CD14-positive monocyte (primary cell): ENCODE results near the gene GPC1. TPM values are rescaled to one million over a fixed set of nuclear protein-coding genes. Genes with fewer than 3 reads are reported as not detected.

Experiments
- DNase-seq, 3 donors: peaks; one replicate each; pipeline ENCODE4 v3.0.0-alpha.2; 2011 to 2022
- H2AFZ ChIP-seq: 2 replicates; pipeline ENCODE4 v1.6.0; 2012; ENCODE audit warnings: mild to moderate bottlenecking, low read depth, low read length, inconsistent platforms; ENCODE audit not compliant: insufficient read depth, poor library complexity, severe bottlenecking
- H3K27ac ChIP-seq, 2 donors: 1 replicate in 1 of 2; 2 replicates in 1 of 2; pipeline ENCODE4 v1.5.1; 2012 to 2013; ENCODE audit warnings: low read length in 2 of 2, control low read depth in 1 of 2, inconsistent platforms in 1 of 2, low read depth in 1 of 2, mild to moderate bottlenecking in 1 of 2
- H3K27me3 ChIP-seq, 2 donors: one replicate each; pipeline versions ENCODE4 v1.6.0 to v1.6.1; 2011 to 2013; ENCODE audit warnings: low read length in 2 of 2; ENCODE audit not compliant: control insufficient read depth in 2 of 2, insufficient read depth in 2 of 2
- H3K36me3 ChIP-seq, 2 donors: replicated peaks in 1 of 2; 1 replicate in 1 of 2; 2 replicates in 1 of 2; pipeline versions ENCODE4 v1.5.1 to v1.6.1; 2012 to 2013; ENCODE audit warnings: low read length in 2 of 2, control low read depth in 1 of 2, inconsistent platforms in 1 of 2, mild to moderate bottlenecking in 1 of 2; ENCODE audit not compliant: insufficient read depth in 2 of 2, control insufficient read depth in 1 of 2
- H3K4me1 ChIP-seq, 2 donors: 1 replicate in 1 of 2; 2 replicates in 1 of 2; pipeline versions ENCODE4 v1.5.1 to v1.6.1; 2012 to 2013; ENCODE audit warnings: low read length in 2 of 2, control low read depth in 1 of 2, inconsistent platforms in 1 of 2, mild to moderate bottlenecking in 1 of 2, moderate library complexity in 1 of 2; ENCODE audit not compliant: insufficient read depth in 2 of 2, control insufficient read depth in 1 of 2
- H3K4me2 ChIP-seq: replicated peaks from 2 replicates; pipeline ENCODE3; 2012; ENCODE audit warnings: low read length, moderate library complexity, mild to moderate bottlenecking; ENCODE audit not compliant: poor library complexity, severe bottlenecking; ENCODE audit errors: extremely low read depth
- H3K4me3 ChIP-seq, 3 experiments: fragments of 200-600 bp in 1 of 3; sonication (generic) in 1 of 3; replicated peaks in 1 of 3; 1 replicate in 2 of 3; 2 replicates in 1 of 3; pipeline ENCODE4 v1.5.1; 2011 to 2013; ENCODE audit warnings: low read length in 3 of 3, mild to moderate bottlenecking in 3 of 3, control low read depth in 2 of 3, low read depth in 2 of 3, inconsistent platforms in 1 of 3, moderate library complexity in 1 of 3
- H3K79me2 ChIP-seq: 2 replicates; pipeline ENCODE4 v1.6.0; 2012; ENCODE audit warnings: mild to moderate bottlenecking, control low read depth, inconsistent platforms, low read length, moderate library complexity; ENCODE audit not compliant: insufficient read depth
- H3K9ac ChIP-seq: 2 replicates; pipeline ENCODE4 v1.6.0; 2017; ENCODE audit warnings: low read length, mild to moderate bottlenecking; ENCODE audit not compliant: insufficient read depth, poor library complexity, severe bottlenecking
- H3K9me3 ChIP-seq, 2 donors: replicated peaks in 1 of 2; 1 replicate in 1 of 2; 2 replicates in 1 of 2; pipeline versions ENCODE4 v1.5.1 to v1.6.1; 2012 to 2013; ENCODE audit warnings: low read length in 2 of 2, control low read depth in 1 of 2; ENCODE audit not compliant: control insufficient read depth in 1 of 2, insufficient read depth in 1 of 2
- H4K20me1 ChIP-seq: 2 replicates; pipeline ENCODE4 v1.6.0; 2012; ENCODE audit warnings: mild to moderate bottlenecking, low read length, control low read depth, moderate library complexity; ENCODE audit not compliant: insufficient read depth
- H3K27ac Mint-ChIP-seq, 7 donors: one replicate each; pipeline ENCODE4 v1.8.0; 2020; ENCODE audit warnings: mild to moderate bottlenecking in 7 of 7, mixed read lengths in 7 of 7, moderate library complexity in 6 of 7, inconsistent platforms in 2 of 7
- H3K27me3 Mint-ChIP-seq, 3 donors: one replicate each; pipeline ENCODE4 v1.8.0; 2021 to 2022; ENCODE audit warnings: low read depth in 3 of 3, mild to moderate bottlenecking in 3 of 3, mixed read lengths in 3 of 3, moderate library complexity in 3 of 3, inconsistent platforms in 1 of 3
- H3K36me3 Mint-ChIP-seq, 2 donors: one replicate each; pipeline ENCODE4 v1.8.0; 2020; ENCODE audit warnings: mixed read lengths in 2 of 2, inconsistent platforms in 1 of 2, mild to moderate bottlenecking in 1 of 2
- H3K4me1 Mint-ChIP-seq: one replicate; pipeline ENCODE4 v1.8.0; 2020; ENCODE audit warnings: mild to moderate bottlenecking, mixed read lengths
- H3K4me3 Mint-ChIP-seq, 2 donors: one replicate each; pipeline ENCODE4 v1.8.0; 2020; ENCODE audit warnings: mild to moderate bottlenecking in 2 of 2, mixed read lengths in 2 of 2, moderate library complexity in 1 of 2
- H3K9me3 Mint-ChIP-seq, 7 donors: one replicate each; pipeline ENCODE4 v1.8.0; 2020 to 2022; ENCODE audit warnings: mixed read lengths in 7 of 7, mild to moderate bottlenecking in 6 of 7, moderate library complexity in 6 of 7, inconsistent platforms in 2 of 7
- WGBS: methylation state at CpG from one replicate; pipeline ENCODE4 v1.1.5; 2013; ENCODE audit warnings: missing lambda C conversion rate; ENCODE audit not compliant: insufficient coverage; 5-methylcytosine and 5-hydroxymethylcytosine counted together
- intact Hi-C, 2 donors: fragments of 100-400 bp; cut with micrococcal nuclease; formaldehyde crosslinking; loops; one replicate each; pipeline versions ENCODE4 v1.15.0 to v1.15.1; 2023
- polyA plus RNA-seq, 3 donors: library from polyadenylated mRNA; depleted of rRNA in 1 of 3; unstranded in 2 of 3; stranded (reverse) in 1 of 3; fragments of 300-500 nt in 2 of 3; fragments of >200 nt in 1 of 3; fragmentation: Illumina TruSeq in 2 of 3; gene quantifications; 1 replicate in 2 of 3; 2 replicates in 1 of 3; pipeline ENCODE4 v1.2.3, GENCODE V29; 2012 to 2021
- TF ChIP-seq, protein P1 (sequence below): fragments of 200-600 bp; IDR thresholded peaks from one replicate; pipeline ENCODE4 v1.8.0; 2022; ENCODE audit warnings: antibody characterized with exemption, mild to moderate bottlenecking

The GPC1 gene
- polyA plus RNA-seq, 3 donors, result 0.08 TPM; not detected in 2

DNA sequence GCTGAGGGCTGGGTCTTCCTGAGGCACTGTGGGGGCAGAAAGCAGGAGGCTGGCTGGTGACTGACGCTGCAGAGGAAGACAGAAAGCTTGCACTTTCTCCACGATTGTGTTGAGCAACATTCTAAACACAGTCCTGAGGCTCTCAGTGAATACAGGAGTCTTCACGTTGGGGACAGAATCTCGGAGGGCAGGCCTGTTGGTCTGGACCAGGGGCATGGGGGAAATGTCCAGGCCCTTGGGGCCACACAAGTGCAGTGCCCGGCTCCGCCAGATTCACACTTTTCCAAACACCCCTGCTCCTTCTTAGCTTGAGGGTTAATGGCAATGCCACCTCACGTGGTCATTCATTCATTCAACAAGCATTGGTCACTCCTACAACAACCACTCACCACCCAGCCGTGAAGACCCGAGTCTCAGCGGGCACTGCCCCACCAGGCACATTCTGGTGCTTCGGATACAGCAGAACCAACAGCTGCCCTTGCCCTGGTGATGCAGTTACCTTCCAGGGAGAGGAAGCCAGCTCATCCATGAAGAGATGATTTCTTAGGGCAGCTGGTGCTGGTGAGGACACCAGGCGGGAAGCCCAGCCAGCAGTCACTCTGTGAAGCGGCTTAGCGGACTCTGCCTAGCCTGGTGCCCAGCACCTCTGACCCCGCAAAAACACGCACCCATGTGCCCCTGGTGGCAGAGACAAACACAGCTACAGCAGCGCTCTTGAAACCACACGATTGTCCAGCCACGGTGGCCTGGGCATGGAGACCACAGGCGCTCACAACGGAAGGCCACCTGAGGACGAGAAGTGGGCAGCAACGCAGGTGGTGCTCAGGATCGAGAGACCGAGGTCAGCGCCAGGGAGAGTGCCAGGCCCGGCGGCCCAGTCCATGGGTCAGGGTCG is 10.9 kb upstream of the GPC1 start:
- Histone ChIP-seq H4K20me1 (no peaks in the 10 kb centered on the region), H3K79me2 (no peaks in the 10 kb centered on the region), H3K9me3 (peaks cover 24 to 47% of the 10 kb centered on the region in 2 donors), H3K27me3 (no peaks in the 10 kb centered on the region), H3K4me2 (no peak overlapping the region), H3K27ac (no peak overlapping the region), H3K4me1 (no peaks in the 10 kb centered on the region), H3K4me3 (no peak overlapping the region), H2AFZ (no peak overlapping the region), H3K36me3 (no peaks in the 10 kb centered on the region), H3K9ac (no peak overlapping the region)
- DNase-seq, result no peak
- Mint-ChIP-seq H3K4me1 (no peaks in the 10 kb centered on the region), H3K36me3 (no peaks in the 10 kb centered on the region), H3K27me3 (peaks cover 0 to 7% (median 5%) of the 10 kb centered on the region in 3 donors), H3K4me3 (no peak overlapping the region), H3K9me3 (peaks cover 21 to 55% (median 44%) of the 10 kb centered on the region in 7 donors), H3K27ac (no peak overlapping the region)
- intact Hi-C loops, result no loop called here
- TF ChIP-seq, protein P1, sequence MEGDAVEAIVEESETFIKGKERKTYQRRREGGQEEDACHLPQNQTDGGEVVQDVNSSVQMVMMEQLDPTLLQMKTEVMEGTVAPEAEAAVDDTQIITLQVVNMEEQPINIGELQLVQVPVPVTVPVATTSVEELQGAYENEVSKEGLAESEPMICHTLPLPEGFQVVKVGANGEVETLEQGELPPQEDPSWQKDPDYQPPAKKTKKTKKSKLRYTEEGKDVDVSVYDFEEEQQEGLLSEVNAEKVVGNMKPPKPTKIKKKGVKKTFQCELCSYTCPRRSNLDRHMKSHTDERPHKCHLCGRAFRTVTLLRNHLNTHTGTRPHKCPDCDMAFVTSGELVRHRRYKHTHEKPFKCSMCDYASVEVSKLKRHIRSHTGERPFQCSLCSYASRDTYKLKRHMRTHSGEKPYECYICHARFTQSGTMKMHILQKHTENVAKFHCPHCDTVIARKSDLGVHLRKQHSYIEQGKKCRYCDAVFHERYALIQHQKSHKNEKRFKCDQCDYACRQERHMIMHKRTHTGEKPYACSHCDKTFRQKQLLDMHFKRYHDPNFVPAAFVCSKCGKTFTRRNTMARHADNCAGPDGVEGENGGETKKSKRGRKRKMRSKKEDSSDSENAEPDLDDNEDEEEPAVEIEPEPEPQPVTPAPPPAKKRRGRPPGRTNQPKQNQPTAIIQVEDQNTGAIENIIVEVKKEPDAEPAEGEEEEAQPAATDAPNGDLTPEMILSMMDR, result no peak
- WGBS, result 90% methylated on average over 22 of the region's 29 CpGs

DNA sequence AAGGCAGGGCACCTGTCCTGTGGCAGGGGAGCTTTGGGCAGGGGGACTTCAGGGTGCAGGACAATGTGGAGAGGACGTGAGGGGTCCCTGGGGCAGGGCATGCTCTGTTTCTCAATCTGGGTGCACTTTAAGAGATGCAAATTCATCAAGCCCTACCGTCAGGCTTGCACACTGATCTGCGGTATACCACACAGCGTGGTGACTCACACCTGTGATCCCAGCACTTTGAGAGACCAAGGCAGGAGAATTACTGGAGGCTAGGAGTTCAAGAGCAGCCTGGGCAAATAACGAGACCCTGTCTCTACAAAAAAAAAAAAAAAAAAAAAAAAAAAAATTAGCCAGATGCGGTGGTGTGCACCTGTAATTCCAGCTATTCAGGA is 10.2 kb upstream of the GPC1 start:
- peaks cover 19 to 51% (median 38%) of the 10 kb centered on the region in 7 donors for H3K9me3 Mint-ChIP-seq

More for the DNA sequence above, 10.2 kb upstream of the GPC1 start:
- H3K4me2 ChIP-seq, result no peak overlapping the region
- WGBS, result 86% methylated on average over 1 of the region's 6 CpGs
- H2AFZ ChIP-seq, result no peak overlapping the region
- H3K27ac ChIP-seq, result no peak overlapping the region
- Mint-ChIP-seq H3K27ac (no peak overlapping the region), H3K27me3 (peaks cover 0 to 7% (median 5%) of the 10 kb centered on the region in 3 donors), H3K36me3 (no peaks in the 10 kb centered on the region), H3K4me3 (no peak overlapping the region), H3K4me1 (no peaks in the 10 kb centered on the region)
- H3K4me3 ChIP-seq, result no peak overlapping the region
- no peak for DNase-seq
- peaks cover 19 to 41% of the 10 kb centered on the region in 2 donors for H3K9me3 ChIP-seq
- intact Hi-C loops, result no loop called here
- no peaks in the 10 kb centered on the region for H3K4me1 ChIP-seq
- H3K36me3 ChIP-seq, result no peaks in the 10 kb centered on the region
- no peaks in the 10 kb centered on the region for H3K79me2 ChIP-seq
- TF ChIP-seq, protein P1, result no peak
- no peak overlapping the region for H3K9ac ChIP-seq
- H4K20me1 ChIP-seq, result no peaks in the 10 kb centered on the region
- no peaks in the 10 kb centered on the region for H3K27me3 ChIP-seq
